NCI-H748 treated with DMSO at 0.1 percent for 48 hours (cell line): ENCODE data around the gene ITGB6.

ENCODE experiments used
- DNase-seq: peaks from one replicate; lab custom pipeline; 2025; lab: John Stamatoyannopoulos, UW

The ITGB6 gene

GRCh38 chr2:160087854-160088745, 112.0 kb downstream of the ITGB6 start:
- no peak for DNase-seq

- no peak for DNase-seq
Observed at GRCh38 chr2:160085662-160086061, 114.4 kb downstream of the ITGB6 start.

GRCh38 chr2:160077912-160078810, 121.9 kb downstream of the ITGB6 start:
- DNase-seq = no peak

GRCh38 chr2:160076914-160077313, 123.2 kb downstream of the ITGB6 start:
- no peak for DNase-seq

GRCh38 chr2:160076241-160076640, 123.8 kb downstream of the ITGB6 start:
- no peak for DNase-seq

- DNase-seq = no peak
Observed at GRCh38 chr2:160075171-160075570, 124.9 kb downstream of the ITGB6 start.

GRCh38 chr2:160073284-160073888, 126.7 kb downstream of the ITGB6 start:
- no peak for DNase-seq

- DNase-seq = no peak
Observed at GRCh38 chr2:160068906-160069305, 131.2 kb downstream of the ITGB6 start.

- no peak for DNase-seq
Observed at GRCh38 chr2:160064916-160065315, 135.2 kb downstream of the ITGB6 start.

GRCh38 chr2:160063879-160064612, 136.0 kb downstream of the ITGB6 start:
- no peak for DNase-seq

GRCh38 chr2:160063271-160063670, 136.8 kb downstream of the ITGB6 start:
- no peak for DNase-seq

- no peak for DNase-seq
Observed at GRCh38 chr2:160062292-160063005, 137.6 kb downstream of the ITGB6 start, which contains the start of gene PLA2R1. Gene PLA2R1, minus strand, starts transcription at chr2:160062615. Its CDS starts 212 bp downstream, at chr2:160062403.

GRCh38 chr2:160061944-160062291, 138.2 kb downstream of the ITGB6 start:
- no peak for DNase-seq

- no peak for DNase-seq
Observed at GRCh38 chr2:160061533-160061932, 138.5 kb downstream of the ITGB6 start.

GRCh38 chr2:160060297-160060696, 139.8 kb downstream of the ITGB6 start:
- DNase-seq = no peak

GRCh38 chr2:160057356-160057755, 142.7 kb downstream of the ITGB6 start:
- DNase-seq = no peak

- DNase-seq = no peak
Observed at GRCh38 chr2:160055726-160056108, 144.4 kb downstream of the ITGB6 start.

- DNase-seq = no peak
Observed at GRCh38 chr2:160054984-160055725, 144.9 kb downstream of the ITGB6 start.

GRCh38 chr2:160053946-160054345, 146.1 kb downstream of the ITGB6 start:
- no peak for DNase-seq

- no peak for DNase-seq
Observed at GRCh38 chr2:160052531-160052930, 147.5 kb downstream of the ITGB6 start.
